Astrocyte (in vitro differentiated cells and primary cell): ENCODE data around the gene GMPPB. TPM values are rescaled to one million over a fixed set of nuclear protein-coding genes. Genes with fewer than 3 reads are reported as not detected.

Source experiments
- DNase-seq: peaks from one replicate; pipeline ENCODE4 v3.0.0-alpha.2; 2010; ENCODE audit warnings: low read depth
- FAIRE-seq: peaks from 2 replicates; lab custom pipeline; 2011; peaks lifted over from hg19 to GRCh38; lab: Jason Lieb, UNC
- H2AFZ ChIP-seq: 2 replicates; pipeline ENCODE4 v1.6.0; 2012; ENCODE audit warnings: low read depth, low read length, inconsistent platforms
- H3K27ac ChIP-seq: 2 replicates; pipeline ENCODE4 v1.5.1; 2011; ENCODE audit warnings: low read depth, low read length, inconsistent platforms
- H3K27me3 ChIP-seq: 2 replicates; pipeline ENCODE4 v1.6.0; 2011; ENCODE audit warnings: low read length, inconsistent platforms; ENCODE audit not compliant: insufficient read depth
- H3K36me3 ChIP-seq: 2 replicates; pipeline ENCODE4 v1.5.1; 2011; ENCODE audit warnings: low read length, inconsistent platforms; ENCODE audit not compliant: insufficient read depth
- H3K4me1 ChIP-seq: 2 replicates; pipeline ENCODE4 v1.5.1; 2011; ENCODE audit warnings: low read length, inconsistent platforms; ENCODE audit not compliant: insufficient read depth
- H3K4me2 ChIP-seq: 2 replicates; pipeline ENCODE4 v1.6.0; 2012; ENCODE audit warnings: low read length, inconsistent platforms
- H3K4me3 ChIP-seq: 2 replicates; pipeline ENCODE4 v1.5.1; 2011; ENCODE audit warnings: low read depth, mild to moderate bottlenecking, low read length, inconsistent platforms; ENCODE audit not compliant: insufficient read depth
- H3K79me2 ChIP-seq: 2 replicates; pipeline ENCODE4 v1.6.0; 2012; ENCODE audit warnings: mild to moderate bottlenecking, low read length, inconsistent platforms; ENCODE audit not compliant: insufficient read depth
- H3K9ac ChIP-seq: 2 replicates; pipeline ENCODE4 v1.6.0; 2012; ENCODE audit warnings: mild to moderate bottlenecking, low read length, inconsistent platforms
- H3K9me3 ChIP-seq: 2 replicates; pipeline ENCODE4 v1.5.1; 2012; ENCODE audit warnings: low read depth, mild to moderate bottlenecking, low read length, inconsistent platforms; ENCODE audit not compliant: insufficient read depth
- H4K20me1 ChIP-seq: 2 replicates; pipeline ENCODE4 v1.6.0; 2012; ENCODE audit warnings: low read length, inconsistent platforms; ENCODE audit not compliant: insufficient read depth
- H3K27ac Mint-ChIP-seq: one replicate; pipeline ENCODE4 v1.8.0; 2021; ENCODE audit warnings: mild to moderate bottlenecking, mixed read lengths; ENCODE audit not compliant: unreplicated experiment
- H3K27me3 Mint-ChIP-seq: one replicate; pipeline ENCODE4 v1.8.0; 2021; ENCODE audit warnings: low read depth, mixed read lengths; ENCODE audit not compliant: unreplicated experiment
- H3K36me3 Mint-ChIP-seq: one replicate; pipeline ENCODE4 v1.8.0; 2021; ENCODE audit warnings: low read depth, mixed read lengths; ENCODE audit not compliant: unreplicated experiment
- H3K4me1 Mint-ChIP-seq: one replicate; pipeline ENCODE4 v1.8.0; 2021; ENCODE audit warnings: low read depth, mixed read lengths; ENCODE audit not compliant: unreplicated experiment
- H3K4me3 Mint-ChIP-seq: one replicate; pipeline ENCODE4 v1.8.0; 2021; ENCODE audit warnings: mild to moderate bottlenecking, moderate library complexity, mixed read lengths; ENCODE audit not compliant: unreplicated experiment
- H3K9me3 Mint-ChIP-seq: one replicate; pipeline ENCODE4 v1.8.0; 2021; ENCODE audit warnings: mild to moderate bottlenecking, mixed read lengths; ENCODE audit not compliant: unreplicated experiment
- CTCF ChIP-seq: IDR thresholded peaks from 2 replicates; pipeline ENCODE4 v1.5.1; 2011; ENCODE audit warnings: low read depth, mild to moderate bottlenecking, inconsistent platforms, low read length, moderate library complexity; ENCODE audit not compliant: insufficient read depth
- EZH2 ChIP-seq: IDR thresholded peaks from 2 replicates; pipeline ENCODE4 v1.6.1; 2012; ENCODE audit warnings: mild to moderate bottlenecking, low read length, inconsistent platforms; ENCODE audit not compliant: insufficient read depth
- total RNA-seq: library from RNA; stranded (reverse); gene quantifications from 2 replicates; pipeline ENCODE4 v1.2.1, GENCODE V29; 2021

The GMPPB gene
- total RNA-seq, 1 donor from 2014 or later: 24.6 TPM

GRCh38 chr3:49680493-49681231 is 43.1 kb downstream of the GMPPB start:
- Mint-ChIP-seq H3K27me3 (no peaks in the 10 kb centered on the region), H3K4me1 (peaks cover 2% of the 10 kb centered on the region), H3K4me3 (no peak overlapping the region), H3K27ac (no peak overlapping the region), H3K9me3 (no peaks in the 10 kb centered on the region), H3K36me3 (peaks cover 24% of the 10 kb centered on the region)
- H3K9me3 ChIP-seq: no peaks in the 10 kb centered on the region
- H3K4me2 ChIP-seq: no peak overlapping the region
- no peak for DNase-seq
- TF ChIP-seq EZH2: no peak
- no peak for TF ChIP-seq CTCF
- no peak overlapping the region for H2AFZ ChIP-seq
- peaks cover 3% of the 10 kb centered on the region for H3K79me2 ChIP-seq
- peaks cover 23% of the 10 kb centered on the region for H3K36me3 ChIP-seq
- no peak for FAIRE-seq
- H3K4me3 ChIP-seq: no peak overlapping the region
- H3K27me3 ChIP-seq: no peaks in the 10 kb centered on the region
- no peak overlapping the region for H3K27ac ChIP-seq
- H3K9ac ChIP-seq: no peak overlapping the region
- H4K20me1 ChIP-seq: peaks cover 38% of the 10 kb centered on the region
- no peaks in the 10 kb centered on the region for H3K4me1 ChIP-seq

GRCh38 chr3:49675912-49676311 is 47.8 kb downstream of the GMPPB start:
- DNase-seq (no peak), FAIRE-seq (no peak)
- peaks cover 5% of the 10 kb centered on the region for H3K4me1 Mint-ChIP-seq
- Histone ChIP-seq H3K4me3 (no peak overlapping the region), H3K36me3 (peaks cover 17% of the 10 kb centered on the region), H3K9ac (no peak overlapping the region), H3K79me2 (peaks cover 27% of the 10 kb centered on the region), H3K4me1 (peaks cover 18% of the 10 kb centered on the region), H3K9me3 (no peaks in the 10 kb centered on the region), H3K4me2 (no peak overlapping the region), H3K27me3 (no peaks in the 10 kb centered on the region), H2AFZ (no peak overlapping the region), H4K20me1 (peaks cover 53% of the 10 kb centered on the region), H3K27ac (no peak overlapping the region)
- no peak for TF ChIP-seq CTCF
- TF ChIP-seq EZH2: no peak
- no peaks in the 10 kb centered on the region for H3K9me3 Mint-ChIP-seq
- H3K36me3 Mint-ChIP-seq: peaks cover 21% of the 10 kb centered on the region
- H3K4me3 Mint-ChIP-seq: peak overlapping the region; percentile 69
- no peaks in the 10 kb centered on the region for H3K27me3 Mint-ChIP-seq
- no peak overlapping the region for H3K27ac Mint-ChIP-seq

GRCh38 chr3:49674497-49674983 is 49.2 kb downstream of the GMPPB start:
- no peak for FAIRE-seq
- no peak for DNase-seq
- TF ChIP-seq EZH2: no peak
- no peak for TF ChIP-seq CTCF
- no peaks in the 10 kb centered on the region for H3K27me3 Mint-ChIP-seq
- peaks cover 27% of the 10 kb centered on the region for H3K79me2 ChIP-seq
- H3K36me3 ChIP-seq: peaks cover 11% of the 10 kb centered on the region
- no peaks in the 10 kb centered on the region for H3K9me3 Mint-ChIP-seq
- peaks cover 5% of the 10 kb centered on the region for H3K4me1 Mint-ChIP-seq
- peak overlapping the region; percentile 88 for H3K9ac ChIP-seq
- peak overlapping the region; percentile 75 for H3K4me3 ChIP-seq
- H3K36me3 Mint-ChIP-seq: peaks cover 16% of the 10 kb centered on the region
- peaks cover 18% of the 10 kb centered on the region for H3K4me1 ChIP-seq
- H3K4me2 ChIP-seq: peak overlapping the region; percentile 98
- H3K27ac ChIP-seq: peak overlapping the region; percentile 86
- H4K20me1 ChIP-seq: peaks cover 46% of the 10 kb centered on the region
- peak overlapping the region; percentile 82 for H2AFZ ChIP-seq
- H3K27me3 ChIP-seq: no peaks in the 10 kb centered on the region
- peak overlapping the region; percentile 58 for H3K27ac Mint-ChIP-seq
- no peaks in the 10 kb centered on the region for H3K9me3 ChIP-seq
- H3K4me3 Mint-ChIP-seq: peak overlapping the region; percentile 88
